Liver (tissue), 3 donors: ENCODE results near the gene ATXN8OS.

Experiments
- EGR1 ChIP-seq, 2 donors: IDR thresholded peaks; 2 replicates each; pipeline ENCODE4 v1.6.1; 2016 to 2018; ENCODE audit warnings: antibody characterized with exemption in 2 of 2, low read depth in 2 of 2
- GABPA ChIP-seq, 2 donors: IDR thresholded peaks in 1 of 2; conservative IDR thresholded peaks in 1 of 2; 2 replicates each; pipeline ENCODE4 v1.6.1; 2016; ENCODE audit warnings: antibody characterized with exemption in 2 of 2, mild to moderate bottlenecking in 1 of 2, moderate library complexity in 1 of 2
- JUND ChIP-seq, 2 donors: IDR thresholded peaks; 2 replicates each; pipeline ENCODE4 v1.6.1; 2016; ENCODE audit warnings: antibody characterized with exemption in 2 of 2
- NR2F2 ChIP-seq: IDR thresholded peaks from 2 replicates; pipeline ENCODE4 v1.6.1; 2016; ENCODE audit warnings: antibody characterized with exemption
- RAD21 ChIP-seq, 2 donors: IDR thresholded peaks; 2 replicates each; pipeline ENCODE4 v1.6.1; 2016; ENCODE audit warnings: antibody characterized with exemption in 2 of 2, mild to moderate bottlenecking in 2 of 2
- RXRA ChIP-seq, 2 donors: IDR thresholded peaks; 2 replicates each; pipeline ENCODE4 v1.6.1; 2017 to 2018; ENCODE audit warnings: antibody characterized with exemption in 2 of 2, mild to moderate bottlenecking in 1 of 2
- TAF1 ChIP-seq: conservative IDR thresholded peaks from 2 replicates; pipeline ENCODE4 v1.6.1; 2016; ENCODE audit warnings: antibody characterized with exemption, mild to moderate bottlenecking
- YY1 ChIP-seq: IDR thresholded peaks from 2 replicates; pipeline ENCODE4 v1.6.1; 2016; ENCODE audit warnings: antibody characterized with exemption, mild to moderate bottlenecking
- TF ChIP-seq, protein P1 (sequence below): IDR thresholded peaks from 2 replicates; pipeline ENCODE4 v1.6.1; 2016; ENCODE audit warnings: antibody characterized with exemption
- TF ChIP-seq, protein P2 (sequence below): fragments of 150-350 bp; IDR thresholded peaks from 2 replicates; pipeline ENCODE4 v1.5.1; 2017; ENCODE audit warnings: improper control_type of control experiment, low read depth, low read length; ENCODE audit not compliant: missing input control
- TF ChIP-seq, protein P3 (sequence below): IDR thresholded peaks from 2 replicates; pipeline ENCODE4 v1.6.1; 2016; ENCODE audit warnings: antibody characterized with exemption, mild to moderate bottlenecking
- donor health status: healthy.
- donor health status: healthy.

DNA sequence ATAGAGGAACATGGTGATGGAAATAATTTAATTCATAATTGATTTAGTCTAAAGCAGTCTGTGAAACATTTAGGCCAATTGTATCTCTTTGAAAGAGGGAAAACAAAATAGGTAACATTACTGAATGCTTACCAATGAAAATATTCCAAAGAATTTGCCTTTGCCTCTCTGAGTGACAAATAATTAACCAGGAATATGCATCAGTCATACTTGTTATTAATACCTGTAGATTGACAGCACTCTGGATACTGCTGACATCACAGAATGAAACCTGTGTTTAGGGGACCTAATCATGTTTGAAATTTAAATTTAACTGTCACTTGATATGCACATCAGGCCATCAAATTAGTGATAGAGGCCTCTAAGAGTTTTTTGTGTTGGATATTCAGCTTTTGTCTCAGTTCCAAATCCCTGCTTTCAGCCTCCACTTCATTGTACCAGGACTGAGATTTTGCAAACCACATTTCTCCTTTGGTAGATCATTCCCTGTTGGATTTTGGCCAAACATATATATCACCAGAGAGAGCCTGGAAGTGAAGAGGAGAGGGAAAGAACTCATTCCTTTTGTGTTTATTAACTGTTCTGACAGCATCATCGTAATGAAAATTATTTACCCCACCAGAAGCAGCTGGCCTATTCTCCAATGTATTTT, 65.4 kb downstream of the ATXN8OS start:
- TF ChIP-seq, protein P1, sequence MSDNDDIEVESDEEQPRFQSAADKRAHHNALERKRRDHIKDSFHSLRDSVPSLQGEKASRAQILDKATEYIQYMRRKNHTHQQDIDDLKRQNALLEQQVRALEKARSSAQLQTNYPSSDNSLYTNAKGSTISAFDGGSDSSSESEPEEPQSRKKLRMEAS = no peak
- TF ChIP-seq, protein P2, sequence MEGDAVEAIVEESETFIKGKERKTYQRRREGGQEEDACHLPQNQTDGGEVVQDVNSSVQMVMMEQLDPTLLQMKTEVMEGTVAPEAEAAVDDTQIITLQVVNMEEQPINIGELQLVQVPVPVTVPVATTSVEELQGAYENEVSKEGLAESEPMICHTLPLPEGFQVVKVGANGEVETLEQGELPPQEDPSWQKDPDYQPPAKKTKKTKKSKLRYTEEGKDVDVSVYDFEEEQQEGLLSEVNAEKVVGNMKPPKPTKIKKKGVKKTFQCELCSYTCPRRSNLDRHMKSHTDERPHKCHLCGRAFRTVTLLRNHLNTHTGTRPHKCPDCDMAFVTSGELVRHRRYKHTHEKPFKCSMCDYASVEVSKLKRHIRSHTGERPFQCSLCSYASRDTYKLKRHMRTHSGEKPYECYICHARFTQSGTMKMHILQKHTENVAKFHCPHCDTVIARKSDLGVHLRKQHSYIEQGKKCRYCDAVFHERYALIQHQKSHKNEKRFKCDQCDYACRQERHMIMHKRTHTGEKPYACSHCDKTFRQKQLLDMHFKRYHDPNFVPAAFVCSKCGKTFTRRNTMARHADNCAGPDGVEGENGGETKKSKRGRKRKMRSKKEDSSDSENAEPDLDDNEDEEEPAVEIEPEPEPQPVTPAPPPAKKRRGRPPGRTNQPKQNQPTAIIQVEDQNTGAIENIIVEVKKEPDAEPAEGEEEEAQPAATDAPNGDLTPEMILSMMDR = no peak
- TF ChIP-seq EGR1 (IDR thresholded peaks at IDR 0.05; ENCODE audit: low read depth in 2 of 2) = no peak
- no peak for TF ChIP-seq GABPA (IDR thresholded peaks at IDR 0.05 in 1 of 2, conservative IDR thresholded peaks at IDR 0.05 in 1 of 2)
- TF ChIP-seq RXRA (IDR thresholded peaks at IDR 0.05) = no peak
- no peak for TF ChIP-seq TAF1
- no peak for TF ChIP-seq NR2F2
- TF ChIP-seq, protein P3, sequence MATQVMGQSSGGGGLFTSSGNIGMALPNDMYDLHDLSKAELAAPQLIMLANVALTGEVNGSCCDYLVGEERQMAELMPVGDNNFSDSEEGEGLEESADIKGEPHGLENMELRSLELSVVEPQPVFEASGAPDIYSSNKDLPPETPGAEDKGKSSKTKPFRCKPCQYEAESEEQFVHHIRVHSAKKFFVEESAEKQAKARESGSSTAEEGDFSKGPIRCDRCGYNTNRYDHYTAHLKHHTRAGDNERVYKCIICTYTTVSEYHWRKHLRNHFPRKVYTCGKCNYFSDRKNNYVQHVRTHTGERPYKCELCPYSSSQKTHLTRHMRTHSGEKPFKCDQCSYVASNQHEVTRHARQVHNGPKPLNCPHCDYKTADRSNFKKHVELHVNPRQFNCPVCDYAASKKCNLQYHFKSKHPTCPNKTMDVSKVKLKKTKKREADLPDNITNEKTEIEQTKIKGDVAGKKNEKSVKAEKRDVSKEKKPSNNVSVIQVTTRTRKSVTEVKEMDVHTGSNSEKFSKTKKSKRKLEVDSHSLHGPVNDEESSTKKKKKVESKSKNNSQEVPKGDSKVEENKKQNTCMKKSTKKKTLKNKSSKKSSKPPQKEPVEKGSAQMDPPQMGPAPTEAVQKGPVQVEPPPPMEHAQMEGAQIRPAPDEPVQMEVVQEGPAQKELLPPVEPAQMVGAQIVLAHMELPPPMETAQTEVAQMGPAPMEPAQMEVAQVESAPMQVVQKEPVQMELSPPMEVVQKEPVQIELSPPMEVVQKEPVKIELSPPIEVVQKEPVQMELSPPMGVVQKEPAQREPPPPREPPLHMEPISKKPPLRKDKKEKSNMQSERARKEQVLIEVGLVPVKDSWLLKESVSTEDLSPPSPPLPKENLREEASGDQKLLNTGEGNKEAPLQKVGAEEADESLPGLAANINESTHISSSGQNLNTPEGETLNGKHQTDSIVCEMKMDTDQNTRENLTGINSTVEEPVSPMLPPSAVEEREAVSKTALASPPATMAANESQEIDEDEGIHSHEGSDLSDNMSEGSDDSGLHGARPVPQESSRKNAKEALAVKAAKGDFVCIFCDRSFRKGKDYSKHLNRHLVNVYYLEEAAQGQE = no peak
- TF ChIP-seq YY1 = no peak
- TF ChIP-seq JUND (IDR thresholded peaks at IDR 0.05) = no peak
- no peak for TF ChIP-seq RAD21 (IDR thresholded peaks at IDR 0.05)
